IMR-90 (cell line): ENCODE measurements around the gene UBE2S. TPM values are rescaled to one million over a fixed set of nuclear protein-coding genes. Genes with fewer than 3 reads are reported as not detected.

Source experiments
- ATAC-seq: fragments of 200-7000 bp; cut with Tn5 transposase; 2 replicates; pipeline ENCODE4 v1.9.1; 2020; ENCODE audit warnings: low read depth, mild to moderate bottlenecking, moderate library complexity
- BruUV-seq: library from RNA; stranded (reverse); fragments of 400-500 nt; replicated peaks from 2 replicates; lab custom pipeline; 2021; lab: Mats Ljungman, UMichigan
- CTCF ChIA-PET: fragments of 300-600 bp; formaldehyde crosslinking; extraction: SDS; loops from one replicate; lab custom pipeline; 2021; ENCODE audit warnings: antibody characterized with exemption; lab: Yijun Ruan, JAX
- POLR2A ChIA-PET: fragments of 300-600 bp; sonication (Branson Sonifier 250); formaldehyde crosslinking; loops from one replicate; lab custom pipeline; 2022; ENCODE audit warnings: antibody characterized with exemption; ENCODE audit not compliant: unreplicated experiment; lab: Charles Lee
- DNase-seq: peaks from one replicate; pipeline ENCODE4 v3.0.0; 2013
- H2AFZ ChIP-seq: replicated peaks from 2 replicates; pipeline ENCODE3; 2013; ENCODE audit warnings: low read length, mild to moderate bottlenecking; ENCODE audit not compliant: poor library complexity
- H2AK5ac ChIP-seq: 2 replicates; pipeline ENCODE4 v1.6.1; 2013; ENCODE audit warnings: low read depth, low read length, inconsistent platforms
- H2AK9ac ChIP-seq: replicated peaks from 2 replicates; pipeline ENCODE3; 2013; ENCODE audit warnings: mild to moderate bottlenecking, low read depth, low read length, moderate library complexity; ENCODE audit not compliant: poor library complexity
- H2BK120ac ChIP-seq: 2 replicates; pipeline ENCODE4 v1.6.1; 2013; ENCODE audit warnings: low read depth, low read length, inconsistent platforms
- H2BK15ac ChIP-seq: 3 replicates; pipeline ENCODE4 v1.6.1; 2013; ENCODE audit warnings: low read depth, low read length, inconsistent platforms
- H2BK20ac ChIP-seq: 2 replicates; pipeline ENCODE4 v1.6.1; 2013; ENCODE audit warnings: low read depth, mild to moderate bottlenecking, inconsistent platforms, low read length, moderate library complexity
- H2BK5ac ChIP-seq: 2 replicates; pipeline ENCODE4 v1.6.1; 2013; ENCODE audit warnings: mild to moderate bottlenecking, low read depth, low read length, inconsistent platforms; ENCODE audit not compliant: poor library complexity, severe bottlenecking
- H3K14ac ChIP-seq: replicated peaks from 2 replicates; pipeline ENCODE4 v1.6.1; 2013; ENCODE audit warnings: low read depth, low read length, inconsistent platforms
- H3K18ac ChIP-seq: 2 replicates; pipeline ENCODE4 v1.6.1; 2013; ENCODE audit warnings: low read depth, low read length, control low read depth
- H3K23ac ChIP-seq: 2 replicates; pipeline ENCODE4 v1.6.1; 2013; ENCODE audit warnings: low read depth, low read length, inconsistent platforms
- H3K27ac ChIP-seq: 2 replicates; pipeline ENCODE4 v1.5.1; 2013; ENCODE audit warnings: mild to moderate bottlenecking, control low read depth, low read length; ENCODE audit not compliant: insufficient read depth
- H3K27me3 ChIP-seq: 2 replicates; pipeline ENCODE4 v1.6.1; 2013; ENCODE audit warnings: low read length; ENCODE audit not compliant: control insufficient read depth, insufficient read depth
- H3K36me3 ChIP-seq: 2 replicates; pipeline ENCODE4 v1.6.1; 2013; ENCODE audit warnings: low read length, mixed read lengths; ENCODE audit not compliant: control insufficient read depth, insufficient read depth
- H3K4ac ChIP-seq: 2 replicates; pipeline ENCODE4 v1.6.1; 2013; ENCODE audit warnings: low read depth, low read length, inconsistent platforms
- H3K4me1 ChIP-seq: 2 replicates; pipeline ENCODE4 v1.6.1; 2013; ENCODE audit warnings: low read length, mixed read lengths; ENCODE audit not compliant: control insufficient read depth, insufficient read depth
- H3K4me2 ChIP-seq: 2 replicates; pipeline ENCODE4 v1.6.1; 2013; ENCODE audit warnings: low read depth, mild to moderate bottlenecking, control low read depth, low read length, moderate library complexity
- H3K4me3 ChIP-seq: 2 replicates; pipeline ENCODE4 v1.5.1; 2013; ENCODE audit warnings: low read depth, mild to moderate bottlenecking, control low read depth, low read length, moderate library complexity; ENCODE audit not compliant: insufficient read depth
- H3K56ac ChIP-seq: 2 replicates; pipeline ENCODE4 v1.6.1; 2013; ENCODE audit warnings: low read length, inconsistent platforms; ENCODE audit not compliant: insufficient read depth; ENCODE audit errors: extremely low read depth
- H3K79me1 ChIP-seq, 2 experiments: 2 replicates each; pipeline ENCODE4 v1.6.1; 2013; ENCODE audit warnings: low read length in 2 of 2, inconsistent platforms in 1 of 2, low read depth in 1 of 2
- H3K9ac ChIP-seq: 2 replicates; pipeline ENCODE4 v1.6.1; 2013; ENCODE audit warnings: low read depth, low read length, control low read depth
- H3K9me1 ChIP-seq: 2 replicates; pipeline ENCODE4 v1.6.1; 2013; ENCODE audit warnings: low read length, inconsistent platforms; ENCODE audit not compliant: insufficient read depth
- H3K9me3 ChIP-seq: 2 replicates; pipeline ENCODE4 v1.6.1; 2013; ENCODE audit warnings: low read length; ENCODE audit not compliant: control insufficient read depth, insufficient read depth
- H4K20me1 ChIP-seq: 2 replicates; pipeline ENCODE4 v1.6.1; 2013; ENCODE audit warnings: low read length, inconsistent platforms; ENCODE audit not compliant: insufficient read depth
- H4K5ac ChIP-seq: 2 replicates; pipeline ENCODE4 v1.6.1; 2013; ENCODE audit warnings: mild to moderate bottlenecking, low read depth, low read length, control low read depth
- H4K8ac ChIP-seq, 2 experiments: 2 replicates each; pipeline ENCODE4 v1.6.1; 2013; ENCODE audit warnings: low read depth in 2 of 2, low read length in 2 of 2, control low read depth in 1 of 2, inconsistent platforms in 1 of 2
- H4K91ac ChIP-seq: 2 replicates; pipeline ENCODE4 v1.6.1; 2013; ENCODE audit warnings: low read depth, low read length, inconsistent platforms; ENCODE audit not compliant: insufficient read depth
- CEBPB ChIP-seq: IDR thresholded peaks from 2 replicates; pipeline ENCODE4 v1.6.1; 2012; ENCODE audit warnings: low read depth, low read length, improper control_type of control experiment
- FOS ChIP-seq: fragments of 150-350 bp; IDR thresholded peaks from 2 replicates; pipeline ENCODE4 v1.6.1; 2016; ENCODE audit warnings: low read depth, low read length
- MAFK ChIP-seq: IDR thresholded peaks from 2 replicates; pipeline ENCODE4 v1.6.1; 2012; ENCODE audit warnings: low read depth, low read length, improper control_type of control experiment
- MXI1 ChIP-seq: IDR thresholded peaks from 2 replicates; pipeline ENCODE4 v1.6.1; 2012; ENCODE audit warnings: low read depth, mild to moderate bottlenecking, low read length, moderate library complexity, borderline replicate concordance
- NFE2L2 ChIP-seq: fragments of 150-350 bp; IDR thresholded peaks from 2 replicates; pipeline ENCODE4 v1.6.1; 2016; ENCODE audit warnings: low read depth, mild to moderate bottlenecking, low read length
- POLR2A ChIP-seq: IDR thresholded peaks from 2 replicates; pipeline ENCODE4 v1.6.1; 2012; ENCODE audit warnings: mild to moderate bottlenecking, low read depth, low read length
- RCOR1 ChIP-seq: IDR thresholded peaks from 2 replicates; pipeline ENCODE4 v1.6.1; 2012; ENCODE audit warnings: mild to moderate bottlenecking, low read length, improper control_type of control experiment; ENCODE audit not compliant: insufficient replicate concordance
- RFX5 ChIP-seq: IDR thresholded peaks from 2 replicates; pipeline ENCODE4 v1.8.0; 2012; ENCODE audit warnings: low read depth, mild to moderate bottlenecking, low read length, moderate library complexity
- USF2 ChIP-seq: fragments of 150-350 bp; IDR thresholded peaks from 2 replicates; pipeline ENCODE4 v1.6.1; 2017; ENCODE audit warnings: mild to moderate bottlenecking, antibody characterized with exemption, low read length, low read depth
- WGBS, 2 experiments: methylation state at CpG; one replicate each; pipeline versions ENCODE4 v1.1.5 to v1.1.7; 2013; ENCODE audit warnings: missing lambda C conversion rate in 2 of 2; ENCODE audit not compliant: insufficient read length in 1 of 2; ENCODE audit errors: extremely low coverage in 2 of 2; 5-methylcytosine and 5-hydroxymethylcytosine counted together
- dilution Hi-C: fragments of 300-500 bp; cut with HindIII; formaldehyde crosslinking; loops from one replicate; pipeline ENCODE4 v1.14.3; 2018; ENCODE audit warnings: low sequenced_read_pairs; ENCODE audit not compliant: unreplicated experiment
- in situ Hi-C: fragments of 300-500 bp; cut with MboI; formaldehyde crosslinking; loops from 3 replicates; pipeline ENCODE4 v1.14.3; 2019; ENCODE audit warnings: low sequenced_read_pairs, inconsistent platforms, mixed read lengths
- intact Hi-C: fragments of 100-400 bp; cut with micrococcal nuclease; formaldehyde crosslinking; loops from 2 replicates; pipeline ENCODE4 v1.10.0; 2022
- polyA plus RNA-seq, 3 experiments: library from polyadenylated mRNA; depleted of rRNA; stranded (reverse); fragments of >200 nt; gene quantifications; 2 replicates each; pipeline ENCODE4 v1.2.3, GENCODE V29; 2012; ENCODE audit warnings: low replicate concordance in 1 of 3
- total RNA-seq: library from RNA; depleted of rRNA; stranded (reverse); fragments of >200 nt; gene quantifications from 2 replicates; pipeline ENCODE4 v1.2.3, GENCODE V29; 2012

Gene UBE2S
- total and polyA plus RNA-seq, 2 of the 4 experiments (the other 2 are of a cell fraction), result 69.5 to 104 TPM

- Histone ChIP-seq H3K56ac (no peak overlapping the region), H3K4ac (no peak overlapping the region), H3K9ac (no peak overlapping the region), H3K4me3 (no peak overlapping the region), H4K5ac (no peak overlapping the region), H2BK15ac (no peak overlapping the region), H3K9me1 (peaks cover 2% of the 10 kb centered on the region; the same call in 1 of the 2 replicates), H3K4me1 (peaks cover 5% of the 10 kb centered on the region; the same call in 1 of the 2 replicates), H3K4me2 (no peak overlapping the region), H2BK5ac (no peak overlapping the region), H3K79me1 (peaks cover 0 to 23% of the 10 kb centered on the region in 2 experiments; a peak in 2 of 4 replicates), H3K18ac (no peak overlapping the region), H4K8ac (no peak overlapping the region), H2AK9ac (peak overlapping the region; percentile 12), H3K27ac (no peak overlapping the region), H3K23ac (no peak overlapping the region), H3K36me3 (no peaks in the 10 kb centered on the region; the same call in 1 of the 2 replicates), H2BK20ac (no peak overlapping the region), H2AFZ (no peak overlapping the region), H2BK120ac (no peak overlapping the region), H3K27me3 (peaks cover 12% of the 10 kb centered on the region), H2AK5ac (no peak overlapping the region), H4K91ac (no peak overlapping the region), H3K14ac (no peak overlapping the region), H4K20me1 (peaks cover 28% of the 10 kb centered on the region), H3K9me3 (no peaks in the 10 kb centered on the region)
- no TSS peak for BruUV-seq
- WGBS, 2 experiments, result 59% methylated on average over 8 of the region's 14 CpGs; no CpG with 5 or more reads in 1 of the 2 experiments
- TF ChIP-seq FOS (no peak), RCOR1 (no peak), USF2 (no peak), CEBPB (no peak), POLR2A (no peak), RFX5 (no peak), MAFK (no peak), NFE2L2 (no peak), MXI1 (no peak)
- intact Hi-C loops (no loop called here), dilution Hi-C loops (no loop called here), in situ Hi-C loops (no loop called here)
- CTCF ChIA-PET, result no interaction called here
- DNase-seq (no peak), ATAC-seq (no peak)
- POLR2A ChIA-PET, result no interaction called here
Observed at GRCh38 chr19:55456347-55456746, 48.8 kb upstream of the UBE2S start.
